K562 (cell line): Measurements from ENCODE around the gene OTUD5. TPM values are rescaled to one million over a fixed set of nuclear protein-coding genes. Genes with fewer than 3 reads are reported as not detected.

Source experiments
- ATAC-seq: fragments of 200-7000 bp; cut with Tn5 transposase; 3 replicates; pipeline ENCODE4 v1.9.1; 2020; ENCODE audit warnings: moderate library complexity
- BruUV-seq: library from RNA; stranded (reverse); fragments of 400-500 nt; replicated peaks from 2 replicates; lab custom pipeline; 2021; lab: Mats Ljungman, UMichigan
- CTCF ChIA-PET: fragments of 300-600 bp; formaldehyde crosslinking; extraction: SDS; loops from one replicate; lab custom pipeline; 2021; ENCODE audit warnings: low intra/inter-chr PET ratio; lab: Yijun Ruan, JAX
- POLR2A ChIA-PET: fragments of 300-600, 350-650 bp; sonication (Branson Sonifier 250); formaldehyde crosslinking; extraction: SDS; loops from one replicate; lab custom pipeline; 2021; ENCODE audit warnings: antibody characterized with exemption, inconsistent platforms; lab: Yijun Ruan, JAX
- DNase-seq, 4 experiments: peaks; one replicate each; pipeline versions ENCODE4 v3.0.0 to v3.0.0-alpha.2; 2011 to 2018; ENCODE audit warnings: low spot score in 3 of 4, mixed read lengths in 3 of 4; ENCODE audit errors: extremely low read depth in 1 of 4
- FAIRE-seq: peaks from 2 replicates; lab custom pipeline; 2011; peaks lifted over from hg19 to GRCh38; lab: Jason Lieb, UNC
- H2AFZ ChIP-seq: 2 replicates; pipeline ENCODE4 v1.6.0; 2011; ENCODE audit warnings: low read depth, low read length, control low read depth, inconsistent platforms
- H3K27ac ChIP-seq: fragments of 200-600 bp; 3 replicates; pipeline ENCODE4 v1.8.0; 2011; ENCODE audit warnings: low read depth, mild to moderate bottlenecking, control low read depth, inconsistent platforms, low read length, moderate library complexity, mixed read lengths; ENCODE audit errors: extremely low read depth
- H3K27me3 ChIP-seq, 2 experiments: fragments of 300-600 bp in 1 of 2; 2 replicates in 1 of 2; 3 replicates in 1 of 2; pipeline versions ENCODE4 v1.6.0 to v1.8.0; 2011; ENCODE audit warnings: inconsistent platforms in 2 of 2, low read length in 2 of 2, mild to moderate bottlenecking in 1 of 2, mixed read lengths in 1 of 2, moderate library complexity in 1 of 2; ENCODE audit not compliant: control insufficient read depth in 2 of 2, insufficient read depth in 2 of 2
- H3K36me3 ChIP-seq: fragments of 300-600 bp; 3 replicates; pipeline ENCODE4 v1.8.0; 2011; ENCODE audit warnings: mild to moderate bottlenecking, low read length, inconsistent platforms; ENCODE audit not compliant: control insufficient read depth, insufficient read depth
- H3K4me1 ChIP-seq, 2 experiments: fragments of 200-600 bp in 1 of 2; replicated peaks in 1 of 2; 2 replicates in 1 of 2; 3 replicates in 1 of 2; pipeline versions ENCODE4 v1.5.1 to v1.8.0; 2011; ENCODE audit warnings: inconsistent platforms in 2 of 2, low read length in 2 of 2, mild to moderate bottlenecking in 1 of 2, mixed read lengths in 1 of 2, moderate library complexity in 1 of 2; ENCODE audit not compliant: control insufficient read depth in 2 of 2, insufficient read depth in 2 of 2
- H3K4me2 ChIP-seq: 2 replicates; pipeline ENCODE4 v1.6.1; 2011; ENCODE audit warnings: low read length, control low read depth, inconsistent platforms, mixed read lengths; ENCODE audit not compliant: insufficient read depth
- H3K4me3 ChIP-seq: fragments of 200-600 bp; sonication (generic), shearing (Covaris generic); 2 replicates; pipeline ENCODE4 v1.5.1; 2016; ENCODE audit warnings: control low read depth, inconsistent platforms
- H3K79me2 ChIP-seq: fragments of 200-600 bp; 3 replicates; pipeline ENCODE4 v1.8.0; 2011; ENCODE audit warnings: low read length, inconsistent platforms; ENCODE audit not compliant: control insufficient read depth, insufficient read depth
- H3K9ac ChIP-seq, 2 experiments: 2 replicates each; pipeline versions ENCODE4 v1.6.0 to v1.6.1; 2011; ENCODE audit warnings: low read depth in 2 of 2, low read length in 2 of 2, control low read depth in 1 of 2, inconsistent platforms in 1 of 2, mild to moderate bottlenecking in 1 of 2, mixed read lengths in 1 of 2; ENCODE audit not compliant: insufficient read depth in 1 of 2
- H3K9me1 ChIP-seq: one replicate; pipeline ENCODE4 v1.6.0; 2011; ENCODE audit warnings: inconsistent platforms, mild to moderate bottlenecking, low read length, moderate library complexity; ENCODE audit not compliant: control insufficient read depth, insufficient read depth
- H3K9me3 ChIP-seq: replicated peaks from 2 replicates; pipeline ENCODE4 v1.5.1; 2011; ENCODE audit warnings: low read depth, low read length, inconsistent platforms; ENCODE audit not compliant: control insufficient read depth, insufficient read depth
- H4K20me1 ChIP-seq: replicated peaks from 2 replicates; pipeline ENCODE4 v1.6.1; 2011; ENCODE audit warnings: low read length, inconsistent platforms, mixed read lengths; ENCODE audit not compliant: control insufficient read depth, insufficient read depth
- ETS2 ChIP-seq: IDR thresholded peaks from 2 replicates; pipeline ENCODE4 v1.6.1; 2016; ENCODE audit warnings: borderline replicate concordance, missing genetic modification characterization, mild to moderate bottlenecking, moderate library complexity, missing compliant biosample characterization; ENCODE audit not compliant: poor library complexity, severe bottlenecking
- NUFIP1 ChIP-seq: fragments of 450-650 bp; IDR thresholded peaks from 2 replicates; pipeline ENCODE4 v1.6.1; 2018; ENCODE audit not compliant: partially characterized antibody
- POLR3G ChIP-seq: IDR thresholded peaks from 2 replicates; pipeline ENCODE4 v1.6.1; 2011; ENCODE audit not compliant: insufficient read length, insufficient replicate concordance; ENCODE audit errors: extremely low read depth
- ZNF143 ChIP-seq: sonication (generic); formaldehyde crosslinking; IDR thresholded peaks from 2 replicates; pipeline ENCODE4 v1.9.0; 2022; ENCODE audit warnings: mild to moderate bottlenecking, missing genetic modification reagents
- WGBS: fragments of 100-300 bp; shearing (Covaris generic); methylation state at CpG from one replicate; pipeline ENCODE4 v1.1.6; 2016; ENCODE audit warnings: low coverage, mixed read lengths; ENCODE audit not compliant: insufficient coverage; ENCODE audit errors: missing lambda C conversion rate; 5-methylcytosine and 5-hydroxymethylcytosine counted together
- in situ Hi-C: fragments of 300-500 bp; cut with MboI; formaldehyde crosslinking; loops from 4 replicates; pipeline ENCODE4 v1.15.0; 2018; ENCODE audit warnings: inconsistent platforms, mixed read lengths
- intact Hi-C: fragments of 100-400 bp; cut with micrococcal nuclease; formaldehyde crosslinking; loops from 2 replicates; pipeline ENCODE4 v1.14.2; 2022
- polyA plus RNA-seq, 8 experiments: library from polyadenylated mRNA; depleted of rRNA in 4 of 8; stranded (reverse) in 5 of 8; unstranded in 3 of 8; fragments of >200 nt; fragmentation: Nextera tagmentation in 2 of 8; fragmentation: Illumina TruSeq in 1 of 8; extraction: Ambion mirVana in 2 of 8; extraction: Trizol in 1 of 8; gene quantifications; 2 replicates each; pipeline versions ENCODE4 v1.2.1 to v1.2.3, GENCODE V29; 2011 to 2014; ENCODE audit warnings: inconsistent platforms in 1 of 8, missing spikeins in 1 of 8
- total RNA-seq, 7 experiments: library from RNA; depleted of rRNA in 6 of 7; stranded (reverse); fragments of >200 nt in 6 of 7; fragmentation: Illumina TruSeq in 2 of 7; extraction: Trizol in 2 of 7; gene quantifications; 2 replicates each; pipeline versions ENCODE4 v1.2.1 to v1.2.3, GENCODE V29; 2011 to 2021; ENCODE audit warnings: low replicate concordance in 1 of 7
- TF ChIP-seq, protein P1 (sequence below): fragments of 250-450 bp; sonication (Bioruptor Pico); IDR thresholded peaks from 2 replicates; pipeline ENCODE4 v1.8.0; 2022; ENCODE audit warnings: inconsistent platforms, mild to moderate bottlenecking, moderate library complexity, borderline replicate concordance
- TF ChIP-seq, protein P2 (sequence below): sonication (generic); IDR thresholded peaks from 2 replicates; pipeline ENCODE4 v1.6.1; 2016
- TF ChIP-seq, protein P3 (sequence below): fragments of 250-450 bp; sonication (Bioruptor Pico); IDR thresholded peaks from 2 replicates; pipeline ENCODE4 v1.9.0; 2021; ENCODE audit warnings: mild to moderate bottlenecking
- TF ChIP-seq, protein P4 (sequence below): fragments of 250-450 bp; sonication (Bioruptor Pico); IDR thresholded peaks from 2 replicates; pipeline ENCODE4 v1.4.0; 2020

Gene OTUD5
- total and polyA plus RNA-seq, 9 of the 15 experiments (the other 6 are each of a cell fraction or from before 2014, with no cell fraction given) = 3.6 to 102 (median 59.0) TPM

DNA sequence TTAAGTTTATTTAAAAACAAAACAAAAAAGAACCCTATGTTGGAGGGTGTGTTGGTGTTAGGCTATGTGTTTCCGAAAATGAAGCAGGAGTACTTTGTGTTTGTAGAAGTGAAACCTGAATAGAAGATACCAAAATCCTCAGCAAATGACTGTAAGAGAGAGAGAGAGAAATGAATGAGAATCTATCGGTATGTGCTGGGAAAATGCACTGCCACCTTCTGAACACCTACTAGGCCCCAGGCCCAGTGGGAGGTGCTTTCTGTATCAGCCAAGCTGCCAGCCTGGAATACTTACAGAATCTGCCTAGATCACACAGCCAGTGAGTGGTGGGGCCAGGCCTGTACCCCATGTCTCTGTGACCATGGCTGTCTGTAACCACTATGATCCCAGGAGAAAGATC is 23.6 kb downstream of the OTUD5 start (continued):
- TF ChIP-seq, protein P1, sequence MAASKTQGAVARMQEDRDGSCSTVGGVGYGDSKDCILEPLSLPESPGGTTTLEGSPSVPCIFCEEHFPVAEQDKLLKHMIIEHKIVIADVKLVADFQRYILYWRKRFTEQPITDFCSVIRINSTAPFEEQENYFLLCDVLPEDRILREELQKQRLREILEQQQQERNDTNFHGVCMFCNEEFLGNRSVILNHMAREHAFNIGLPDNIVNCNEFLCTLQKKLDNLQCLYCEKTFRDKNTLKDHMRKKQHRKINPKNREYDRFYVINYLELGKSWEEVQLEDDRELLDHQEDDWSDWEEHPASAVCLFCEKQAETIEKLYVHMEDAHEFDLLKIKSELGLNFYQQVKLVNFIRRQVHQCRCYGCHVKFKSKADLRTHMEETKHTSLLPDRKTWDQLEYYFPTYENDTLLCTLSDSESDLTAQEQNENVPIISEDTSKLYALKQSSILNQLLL (CRISPR knock-in tag) = no peak
- TF ChIP-seq POLR3G = no peak

DNA sequence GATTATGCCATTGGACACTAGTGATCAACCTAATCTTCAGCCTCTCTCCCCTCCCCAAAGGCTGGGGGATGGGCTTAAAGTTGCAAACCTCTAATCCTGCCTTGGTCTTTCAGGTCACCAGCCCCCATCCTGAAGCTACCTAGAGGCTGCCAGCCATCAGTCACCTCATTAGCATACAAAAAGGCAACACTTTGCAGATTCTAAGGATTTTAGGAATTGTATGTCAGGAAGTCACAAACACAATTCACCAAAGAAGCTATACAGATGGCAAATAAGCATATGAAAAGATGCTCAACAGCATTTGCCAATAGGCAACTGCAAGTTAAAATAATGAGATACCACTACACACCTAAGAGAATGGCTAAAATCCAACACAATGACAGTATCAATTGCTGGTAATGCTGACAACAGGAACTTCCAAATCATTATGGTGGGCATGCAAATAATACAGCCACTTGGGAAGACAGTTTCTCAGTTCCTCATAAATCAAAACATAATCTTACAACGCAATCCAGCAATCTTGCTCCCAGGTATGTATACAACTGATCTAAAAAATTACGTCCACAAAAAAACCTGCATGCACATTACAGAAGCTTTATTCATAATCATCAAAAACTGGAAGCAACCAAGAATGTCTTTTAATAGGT is 29.5 kb downstream of the OTUD5 start:
- Histone ChIP-seq H3K4me3 (no peak overlapping the region), H4K20me1 (no peaks in the 10 kb centered on the region), H3K4me2 (no peak overlapping the region), H3K4me1 (peaks cover 0 to 5% of the 10 kb centered on the region in 2 experiments; a peak in 1 of 5 replicates), H3K9me1 (no peaks in the 10 kb centered on the region), H3K9ac (no peak overlapping the region), H3K27me3 (no peaks in the 10 kb centered on the region), H2AFZ (no peak overlapping the region), H3K9me3 (no peaks in the 10 kb centered on the region), H3K79me2 (peaks cover 4% of the 10 kb centered on the region; the same call in 1 of the 3 replicates), H3K36me3 (peaks cover 66% of the 10 kb centered on the region), H3K27ac (no peak overlapping the region)
- no peak for ATAC-seq
- ChIA-PET CTCF (no interaction called here), POLR2A (interaction anchor here (0.6 to 0.7 kb wide), 2 partner anchors 9 to 16 kb away, joined by 3 read pairs; partner anchors contain the start of gene SLC35A2)
- no TSS peak for BruUV-seq
- FAIRE-seq = no peak
- WGBS = 93% methylated on average over 2 of the region's 2 CpGs
- intact Hi-C loops (no loop called here), in situ Hi-C loops (no loop called here)
- DNase-seq = no peak
- TF ChIP-seq ETS2 (tag) (no peak), NUFIP1 (no peak), ZNF143 (CRISPR knock-in tag) (no peak)
- TF ChIP-seq, protein P2, sequence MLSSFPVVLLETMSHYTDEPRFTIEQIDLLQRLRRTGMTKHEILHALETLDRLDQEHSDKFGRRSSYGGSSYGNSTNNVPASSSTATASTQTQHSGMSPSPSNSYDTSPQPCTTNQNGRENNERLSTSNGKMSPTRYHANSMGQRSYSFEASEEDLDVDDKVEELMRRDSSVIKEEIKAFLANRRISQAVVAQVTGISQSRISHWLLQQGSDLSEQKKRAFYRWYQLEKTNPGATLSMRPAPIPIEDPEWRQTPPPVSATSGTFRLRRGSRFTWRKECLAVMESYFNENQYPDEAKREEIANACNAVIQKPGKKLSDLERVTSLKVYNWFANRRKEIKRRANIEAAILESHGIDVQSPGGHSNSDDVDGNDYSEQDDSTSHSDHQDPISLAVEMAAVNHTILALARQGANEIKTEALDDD = no peak
- TF ChIP-seq, protein P3, sequence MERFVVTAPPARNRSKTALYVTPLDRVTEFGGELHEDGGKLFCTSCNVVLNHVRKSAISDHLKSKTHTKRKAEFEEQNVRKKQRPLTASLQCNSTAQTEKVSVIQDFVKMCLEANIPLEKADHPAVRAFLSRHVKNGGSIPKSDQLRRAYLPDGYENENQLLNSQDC = no peak
- TF ChIP-seq, protein P4, sequence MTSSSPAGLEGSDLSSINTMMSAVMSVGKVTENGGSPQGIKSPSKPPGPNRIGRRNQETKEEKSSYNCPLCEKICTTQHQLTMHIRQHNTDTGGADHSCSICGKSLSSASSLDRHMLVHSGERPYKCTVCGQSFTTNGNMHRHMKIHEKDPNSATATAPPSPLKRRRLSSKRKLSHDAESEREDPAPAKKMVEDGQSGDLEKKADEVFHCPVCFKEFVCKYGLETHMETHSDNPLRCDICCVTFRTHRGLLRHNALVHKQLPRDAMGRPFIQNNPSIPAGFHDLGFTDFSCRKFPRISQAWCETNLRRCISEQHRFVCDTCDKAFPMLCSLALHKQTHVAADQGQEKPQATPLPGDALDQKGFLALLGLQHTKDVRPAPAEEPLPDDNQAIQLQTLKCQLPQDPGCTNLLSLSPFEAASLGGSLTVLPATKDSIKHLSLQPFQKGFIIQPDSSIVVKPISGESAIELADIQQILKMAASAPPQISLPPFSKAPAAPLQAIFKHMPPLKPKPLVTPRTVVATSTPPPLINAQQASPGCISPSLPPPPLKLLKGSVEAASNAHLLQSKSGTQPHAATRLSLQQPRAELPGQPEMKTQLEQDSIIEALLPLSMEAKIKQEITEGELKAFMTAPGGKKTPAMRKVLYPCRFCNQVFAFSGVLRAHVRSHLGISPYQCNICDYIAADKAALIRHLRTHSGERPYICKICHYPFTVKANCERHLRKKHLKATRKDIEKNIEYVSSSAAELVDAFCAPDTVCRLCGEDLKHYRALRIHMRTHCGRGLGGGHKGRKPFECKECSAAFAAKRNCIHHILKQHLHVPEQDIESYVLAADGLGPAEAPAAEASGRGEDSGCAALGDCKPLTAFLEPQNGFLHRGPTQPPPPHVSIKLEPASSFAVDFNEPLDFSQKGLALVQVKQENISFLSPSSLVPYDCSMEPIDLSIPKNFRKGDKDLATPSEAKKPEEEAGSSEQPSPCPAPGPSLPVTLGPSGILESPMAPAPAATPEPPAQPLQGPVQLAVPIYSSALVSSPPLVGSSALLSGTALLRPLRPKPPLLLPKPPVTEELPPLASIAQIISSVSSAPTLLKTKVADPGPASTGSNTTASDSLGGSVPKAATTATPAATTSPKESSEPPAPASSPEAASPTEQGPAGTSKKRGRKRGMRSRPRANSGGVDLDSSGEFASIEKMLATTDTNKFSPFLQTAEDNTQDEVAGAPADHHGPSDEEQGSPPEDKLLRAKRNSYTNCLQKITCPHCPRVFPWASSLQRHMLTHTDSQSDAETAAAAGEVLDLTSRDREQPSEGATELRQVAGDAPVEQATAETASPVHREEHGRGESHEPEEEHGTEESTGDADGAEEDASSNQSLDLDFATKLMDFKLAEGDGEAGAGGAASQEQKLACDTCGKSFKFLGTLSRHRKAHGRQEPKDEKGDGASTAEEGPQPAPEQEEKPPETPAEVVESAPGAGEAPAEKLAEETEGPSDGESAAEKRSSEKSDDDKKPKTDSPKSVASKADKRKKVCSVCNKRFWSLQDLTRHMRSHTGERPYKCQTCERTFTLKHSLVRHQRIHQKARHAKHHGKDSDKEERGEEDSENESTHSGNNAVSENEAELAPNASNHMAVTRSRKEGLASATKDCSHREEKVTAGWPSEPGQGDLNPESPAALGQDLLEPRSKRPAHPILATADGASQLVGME (CRISPR knock-in tag) = no peak
